ENCODE data around the gene RAPGEF2. TPM values are rescaled to one million over a fixed set of nuclear protein-coding genes. Genes with fewer than 3 reads are reported as not detected.

Gene RAPGEF2
- total RNA-seq, 1 donor from 2014 or later, result 41.6 TPM

DNA sequence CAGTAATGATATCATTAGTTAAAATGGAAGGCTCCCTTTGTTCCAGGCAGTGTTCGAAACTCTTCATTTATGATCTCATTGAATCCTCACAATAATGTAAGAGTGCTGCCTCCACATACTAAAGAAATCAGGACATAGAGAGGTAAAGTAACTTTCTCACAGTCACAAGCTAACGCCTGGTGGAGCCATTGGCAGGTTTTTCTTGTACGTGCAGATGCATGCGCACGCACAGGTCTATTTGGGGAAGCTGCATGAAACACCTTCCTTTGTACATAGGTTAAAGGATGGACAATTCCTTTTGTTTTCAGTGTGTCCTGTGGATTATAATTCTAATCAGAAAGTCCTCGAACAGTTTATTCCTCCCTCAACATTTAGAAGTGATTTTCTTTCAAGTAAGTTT is 176.2 kb downstream of the RAPGEF2 start:
- no peak for DNase-seq (ENCODE audit: low spot score)

DNA sequence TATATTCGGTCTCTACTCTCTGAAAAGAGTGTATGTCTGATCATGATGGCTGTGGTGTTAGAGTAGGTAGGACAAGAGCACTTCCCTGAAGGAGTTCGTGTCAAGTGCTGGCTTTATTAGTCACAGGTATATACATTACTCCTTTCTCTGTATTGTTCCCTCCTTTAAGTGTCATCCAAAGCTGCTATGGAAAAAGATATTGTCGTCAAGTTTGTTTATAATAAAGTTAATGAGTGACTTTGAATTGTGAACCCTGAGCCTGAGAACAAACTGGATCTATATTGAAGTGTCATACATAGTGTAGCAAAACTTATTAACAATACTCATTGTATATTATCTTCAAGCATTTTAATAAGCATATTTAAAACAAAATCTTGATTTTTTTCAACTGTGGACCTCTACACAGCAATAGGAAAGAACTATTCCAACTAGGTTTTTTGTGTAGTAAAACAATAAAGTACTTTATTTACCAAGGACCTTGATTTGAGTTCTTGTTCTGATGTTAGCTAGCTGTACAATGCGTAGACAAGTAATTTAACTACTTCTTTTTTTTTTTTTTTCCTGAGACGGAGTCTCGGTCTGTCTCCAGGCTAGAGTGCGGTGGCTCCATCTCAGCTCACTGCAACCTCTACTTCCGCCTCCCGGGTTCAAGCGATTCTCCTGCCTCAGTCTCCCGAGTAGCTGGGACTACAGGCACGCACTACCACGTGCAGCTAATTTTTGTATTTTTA is 177.7 kb downstream of the RAPGEF2 start:
- no peak for DNase-seq (ENCODE audit: low spot score)

DNA sequence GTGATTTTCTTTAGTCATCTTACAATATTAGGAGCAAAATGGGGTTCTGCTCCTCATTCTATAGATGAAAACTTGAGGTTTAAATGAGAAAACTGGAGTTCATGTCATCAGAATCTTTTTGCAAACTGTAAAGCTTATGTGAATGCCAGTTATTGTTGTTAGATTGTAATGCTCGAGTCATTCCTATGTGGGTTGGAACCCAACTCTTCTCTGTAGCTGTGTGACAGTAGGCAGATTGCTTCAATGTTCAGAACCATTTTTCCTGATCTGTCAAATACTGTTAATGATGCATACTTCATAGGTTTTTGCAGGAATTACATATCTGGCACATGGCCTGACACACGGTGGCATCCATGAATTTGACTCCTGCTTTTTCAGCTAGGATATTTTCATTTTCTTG is 178.9 kb downstream of the RAPGEF2 start:
- no peak for DNase-seq (ENCODE audit: low spot score)

GRCh38 chr4:159282329-159282728 is 179.4 kb downstream of the RAPGEF2 start:
- no peak for DNase-seq (ENCODE audit: low spot score)

DNA sequence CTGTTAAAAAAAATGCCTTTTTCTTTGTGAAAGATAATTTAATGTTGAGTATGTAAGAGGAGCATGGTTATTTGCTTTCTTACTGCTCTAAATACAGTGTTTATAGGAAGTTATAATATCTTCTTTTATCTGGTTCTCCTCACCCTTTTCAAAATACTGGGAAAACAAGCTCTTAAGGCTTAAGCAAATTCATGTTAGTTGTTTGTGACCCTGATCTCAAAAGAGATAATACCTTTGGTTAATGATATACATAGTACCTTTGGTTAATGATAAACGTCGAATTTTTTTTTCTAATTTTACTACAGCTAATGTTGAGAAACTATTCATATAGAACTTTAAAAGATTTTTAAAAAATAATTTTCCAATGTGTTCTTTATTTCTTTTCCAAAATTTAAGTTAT is 180.1 kb downstream of the RAPGEF2 start:
- DNase-seq (ENCODE audit: low spot score), result no peak

GRCh38 chr4:159283696-159284095 is 180.8 kb downstream of the RAPGEF2 start:
- no peak for DNase-seq (ENCODE audit: low spot score)

DNA sequence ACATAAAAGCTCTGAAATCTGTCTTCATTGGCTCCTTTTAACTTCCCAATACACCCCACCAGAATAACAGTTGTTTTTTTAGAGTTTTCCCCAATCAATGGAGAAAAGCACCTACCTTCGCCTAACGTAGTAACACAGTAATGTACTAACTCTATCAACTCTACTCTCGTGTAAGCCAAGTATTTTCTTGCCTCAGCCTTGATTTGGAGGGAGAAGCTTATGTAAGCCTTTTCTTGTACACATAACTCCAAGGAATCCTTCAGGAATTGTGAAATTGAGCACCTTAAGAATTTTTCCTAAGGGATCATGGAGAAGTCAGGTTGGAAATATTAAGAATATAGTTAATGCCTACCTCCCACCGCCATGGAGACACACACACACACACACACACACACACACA is 181.2 kb downstream of the RAPGEF2 start:
- no peak for DNase-seq (ENCODE audit: low spot score)

DNA sequence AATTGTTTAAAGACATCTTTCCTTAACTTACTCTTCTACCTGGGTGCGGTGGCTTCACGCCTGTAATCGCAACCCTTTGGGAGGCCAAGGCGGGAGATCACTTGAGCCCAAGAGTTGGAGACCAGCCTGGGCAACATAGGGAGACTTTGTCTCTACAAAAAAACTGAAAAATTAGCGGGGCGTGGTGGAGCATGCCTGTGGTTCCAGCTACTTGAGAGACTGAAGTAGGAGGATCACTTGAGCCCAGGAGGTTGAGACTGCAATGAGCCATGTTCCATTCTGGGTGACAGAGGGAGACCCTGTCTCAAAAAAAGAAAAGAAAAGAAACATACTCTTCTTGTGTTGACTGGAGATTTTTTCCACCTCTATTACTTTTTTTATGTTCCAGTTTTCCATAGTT is 181.9 kb downstream of the RAPGEF2 start:
- no peak for DNase-seq (ENCODE audit: low spot score)

DNA sequence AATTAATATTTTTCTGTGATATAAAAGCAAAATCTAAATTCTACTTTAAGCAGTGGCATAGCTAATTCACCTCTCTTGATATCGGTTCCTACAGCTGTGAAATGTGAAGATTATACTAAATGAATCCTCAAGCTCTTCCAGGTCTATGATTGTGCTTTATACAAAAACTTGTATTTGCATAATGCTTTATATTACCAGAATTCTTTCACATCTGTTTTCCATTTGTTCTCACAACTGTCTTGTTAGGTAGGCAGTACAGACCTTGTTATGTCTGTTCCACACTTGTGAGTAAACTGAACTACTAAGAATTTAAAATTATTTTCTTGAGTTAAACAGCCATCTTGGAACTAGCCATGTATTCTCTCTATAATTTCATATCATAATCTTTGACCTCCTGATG is 184.9 kb downstream of the RAPGEF2 start:
- no peak for DNase-seq (ENCODE audit: low spot score)

DNA sequence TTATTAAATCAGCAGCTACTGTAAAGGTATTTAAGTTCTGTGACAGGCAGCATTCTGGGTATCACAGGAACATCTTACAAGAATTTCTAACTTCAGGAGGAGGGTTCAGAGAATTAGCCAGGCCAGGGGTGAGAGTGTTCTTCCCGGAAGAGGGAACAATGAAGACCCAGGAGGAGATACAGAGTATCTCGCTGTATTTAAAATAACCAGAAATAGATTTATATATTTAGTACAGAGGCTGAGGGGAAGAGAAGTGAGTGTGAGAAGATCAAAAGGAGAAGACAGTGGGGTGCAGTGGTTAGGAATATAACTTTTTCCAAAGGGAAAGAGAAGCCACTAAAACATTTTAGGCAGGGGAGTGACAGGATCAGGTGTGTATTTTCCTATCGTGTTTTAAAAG is 186.8 kb downstream of the RAPGEF2 start:
- DNase-seq (ENCODE audit: low spot score), result no peak

GRCh38 chr4:159290321-159291030 is 187.6 kb downstream of the RAPGEF2 start:
- DNase-seq (ENCODE audit: low spot score), result no peak

- no peak for DNase-seq (ENCODE audit: low spot score)
Measured at GRCh38 chr4:159291176-159291575, 188.3 kb downstream of the RAPGEF2 start.

DNA sequence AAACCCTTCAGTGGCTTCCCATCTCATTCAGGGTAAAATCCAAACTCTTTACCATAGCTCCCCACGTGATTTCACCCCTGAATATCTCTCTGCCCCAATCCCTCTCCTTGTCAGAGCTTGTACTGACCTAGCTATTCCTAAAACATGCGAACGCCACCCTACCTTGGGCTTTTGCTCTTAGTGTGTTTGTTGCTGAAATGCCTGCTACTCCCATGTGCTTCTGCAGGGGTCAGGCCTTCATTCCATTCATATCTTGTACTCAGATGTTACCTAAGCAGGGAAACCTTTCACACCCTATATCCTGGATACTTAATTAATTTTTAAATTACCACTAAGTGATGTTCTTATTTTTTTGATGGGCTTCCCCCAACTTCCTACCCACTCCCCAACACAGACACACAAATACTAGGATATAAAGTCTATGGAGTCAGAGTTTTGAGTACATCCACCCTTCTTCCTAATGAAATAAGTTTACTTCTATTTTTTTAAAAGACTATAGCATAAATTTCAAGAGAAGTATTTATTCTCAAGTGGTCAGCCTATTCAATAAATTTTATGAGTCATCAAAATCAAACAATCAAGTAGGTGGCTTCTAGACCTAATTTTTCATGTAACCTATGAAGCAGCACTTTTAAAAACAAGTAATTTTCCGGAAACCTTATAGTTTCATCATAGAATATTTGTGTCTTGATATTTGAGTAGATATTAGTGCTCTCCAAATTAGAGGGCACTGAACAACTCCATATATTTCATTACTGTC is 189.4 kb downstream of the RAPGEF2 start:
- no peak for DNase-seq (ENCODE audit: low spot score)

- DNase-seq (ENCODE audit: low spot score), result no peak
Measured at GRCh38 chr4:159293811-159294515, 191.1 kb downstream of the RAPGEF2 start.

DNA sequence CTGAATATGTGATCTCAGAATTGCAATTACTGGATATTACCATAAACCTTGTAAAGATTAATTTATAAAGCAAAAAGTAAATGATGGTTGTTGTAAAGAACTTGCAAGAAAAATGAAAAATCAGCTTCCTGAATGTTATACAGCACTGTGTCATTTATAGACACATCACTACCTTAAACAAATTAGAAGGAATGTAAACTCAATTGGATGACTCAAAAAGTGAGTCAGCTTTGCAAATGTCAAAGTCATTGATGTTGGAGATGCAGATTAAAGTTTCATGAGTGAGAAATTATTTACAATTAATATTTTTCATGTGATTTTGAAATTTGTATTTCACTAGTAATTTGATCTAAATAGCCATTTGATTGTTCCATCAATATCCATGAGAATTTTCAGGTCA is 193.2 kb downstream of the RAPGEF2 start:
- no peak for DNase-seq (ENCODE audit: low spot score)

DNA sequence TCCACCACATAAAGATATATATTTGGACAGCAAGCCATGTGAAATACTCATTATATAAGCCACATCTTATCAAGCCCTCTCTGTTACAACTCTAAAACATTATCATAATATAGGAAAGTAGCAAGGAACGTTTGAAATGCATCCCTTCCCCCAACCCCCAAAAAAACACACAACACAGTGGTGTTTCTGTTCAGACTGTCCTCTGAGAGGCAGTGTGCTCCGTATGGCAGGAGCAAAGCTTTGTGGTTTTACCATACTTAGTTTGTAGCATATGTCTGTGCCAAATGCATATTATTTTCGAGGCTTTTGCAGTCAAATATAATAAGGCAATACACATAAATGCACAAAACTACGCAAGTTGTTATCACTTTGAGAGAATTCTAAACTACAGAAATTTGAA is 194.2 kb downstream of the RAPGEF2 start:
- DNase-seq (ENCODE audit: low spot score), result no peak

DNA sequence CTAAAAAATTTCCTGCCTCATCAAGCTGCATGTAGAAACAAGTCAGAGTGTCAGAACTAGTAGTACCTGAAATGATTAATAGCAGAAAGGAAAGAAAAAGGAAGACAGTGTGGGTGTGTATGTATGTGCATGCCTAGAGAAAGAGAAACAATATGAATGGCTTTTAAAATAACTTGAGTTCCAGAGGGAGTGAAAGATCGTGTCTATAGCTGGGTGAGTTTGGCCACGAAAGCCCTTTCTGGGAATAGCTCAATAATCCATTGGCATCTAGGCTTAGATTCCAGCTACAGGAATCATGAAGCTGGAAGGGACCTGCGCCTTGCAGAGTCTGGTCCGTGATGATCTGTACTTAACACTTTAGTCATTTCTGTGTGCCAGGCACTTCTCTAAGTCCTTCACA is 195.6 kb downstream of the RAPGEF2 start:
- no peak for DNase-seq (ENCODE audit: low spot score)

DNA sequence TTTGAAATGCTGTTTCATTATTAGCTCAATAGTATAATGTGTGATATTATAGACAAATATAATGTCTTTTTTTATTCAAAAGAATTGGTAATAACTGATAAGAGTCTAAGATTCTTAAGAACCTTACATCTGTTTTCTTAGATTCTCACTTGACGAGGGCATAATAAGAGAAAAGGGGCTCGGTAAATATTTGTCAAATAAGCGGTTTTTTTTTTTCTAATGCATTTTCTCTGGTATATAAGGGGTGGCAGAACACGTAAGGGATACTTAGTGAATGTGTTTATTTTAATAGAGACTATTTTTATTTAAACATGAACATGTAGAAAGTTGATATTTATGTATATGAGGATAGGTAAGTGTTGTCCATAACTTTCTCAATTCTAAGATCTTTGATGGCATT is 200.6 kb downstream of the RAPGEF2 start:
- no peak for DNase-seq (ENCODE audit: low spot score)

DNA sequence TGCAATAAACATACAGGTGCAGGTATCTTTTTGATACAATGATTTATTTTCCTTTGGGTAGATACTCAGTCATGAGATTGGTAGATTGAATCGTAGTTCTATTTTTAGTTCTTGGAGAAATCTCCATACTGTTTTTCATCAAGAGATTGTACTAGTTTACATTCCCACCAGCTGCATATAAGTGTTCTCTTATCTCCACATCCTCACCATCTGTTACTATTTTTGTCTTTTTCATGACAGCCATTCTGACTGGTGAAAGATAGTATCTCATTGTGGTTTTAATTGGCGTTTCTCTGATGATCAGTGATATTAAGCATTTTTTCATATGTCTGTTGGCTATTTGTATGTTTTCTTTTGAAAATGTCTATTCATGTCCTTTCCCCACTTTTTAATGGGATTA is 202.2 kb downstream of the RAPGEF2 start:
- DNase-seq (ENCODE audit: low spot score), result no peak

DNA sequence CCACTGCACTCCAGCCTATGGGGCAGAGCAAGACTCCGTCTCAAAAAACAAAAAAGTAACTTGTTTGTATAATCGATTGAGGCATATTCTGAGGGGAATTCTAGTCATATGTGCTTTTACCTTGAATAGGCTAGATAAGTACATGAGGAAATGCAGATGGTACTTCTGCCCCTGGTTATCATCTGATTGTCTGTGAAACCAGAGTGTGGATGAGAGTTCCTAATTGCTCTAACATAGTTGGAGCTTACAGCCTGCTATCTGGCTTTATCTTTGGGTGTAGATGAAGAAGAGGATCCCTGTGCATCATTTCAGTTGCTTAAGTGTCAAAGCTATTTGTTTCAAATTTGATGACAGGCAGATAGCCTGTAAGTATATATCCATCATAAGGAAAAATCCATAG is 205.1 kb downstream of the RAPGEF2 start:
- no peak for DNase-seq (ENCODE audit: low spot score)

- no peak for DNase-seq (ENCODE audit: low spot score)
Measured at GRCh38 chr4:159308566-159309340, 205.9 kb downstream of the RAPGEF2 start.
